Hepatocyte (in vitro differentiated cells): ENCODE results near the gene ABHD2. TPM values are rescaled to one million over a fixed set of nuclear protein-coding genes. Genes with fewer than 3 reads are reported as not detected.
"Not testable (repeated sequence)": the region's sequence is repeated elsewhere in the genome, so short reads cannot be mapped to it uniquely, and the experiment has no call there.

Experiments
- DNase-seq: peaks from one replicate; pipeline ENCODE4 v3.0.0-alpha.2; 2016; ENCODE audit warnings: low spot score
- H2AFZ ChIP-seq: fragments of 200-600 bp; sonication (generic); 2 replicates; pipeline ENCODE4 v1.6.0; 2016; ENCODE audit warnings: antibody characterized with exemption, mild to moderate bottlenecking
- H3K27ac ChIP-seq: fragments of 200-600 bp; sonication (generic); 2 replicates; pipeline ENCODE4 v1.5.1; 2016; ENCODE audit warnings: mild to moderate bottlenecking
- H3K27me3 ChIP-seq: fragments of 200-600 bp; sonication (generic); 2 replicates; pipeline ENCODE4 v1.6.1; 2016
- H3K36me3 ChIP-seq: fragments of 200-600 bp; sonication (generic); replicated peaks from 2 replicates; pipeline ENCODE4 v1.5.1; 2016; ENCODE audit warnings: low read depth; ENCODE audit not compliant: insufficient read depth
- H3K4me1 ChIP-seq: fragments of 200-600 bp; sonication (generic); 2 replicates; pipeline ENCODE4 v1.5.1; 2016; ENCODE audit warnings: mild to moderate bottlenecking, moderate library complexity; ENCODE audit not compliant: insufficient read depth
- H3K4me2 ChIP-seq: fragments of 200-600 bp; sonication (generic); 2 replicates; pipeline ENCODE4 v1.6.0; 2016
- H3K4me3 ChIP-seq: fragments of 200-600 bp; sonication (generic); 2 replicates; pipeline ENCODE4 v1.5.1; 2016; ENCODE audit warnings: mild to moderate bottlenecking
- H3K79me2 ChIP-seq: fragments of 200-600 bp; sonication (generic); 2 replicates; pipeline ENCODE4 v1.6.0; 2017; ENCODE audit warnings: mild to moderate bottlenecking
- H3K9me2 ChIP-seq: fragments of 200-600 bp; sonication (generic); replicated peaks from 2 replicates; pipeline ENCODE4 v1.6.0; 2017; ENCODE audit warnings: mild to moderate bottlenecking; ENCODE audit not compliant: insufficient read depth
- H3K9me3 ChIP-seq: fragments of 200-600 bp; sonication (generic); 2 replicates; pipeline ENCODE4 v1.5.1; 2016; ENCODE audit warnings: low read depth, mild to moderate bottlenecking
- H4K20me1 ChIP-seq: fragments of 200-600 bp; sonication (generic); 2 replicates; pipeline ENCODE4 v1.6.0; 2016; ENCODE audit warnings: mild to moderate bottlenecking; ENCODE audit not compliant: insufficient read depth, poor library complexity, severe bottlenecking
- CTCF ChIP-seq: fragments of 200-600 bp; sonication (generic); IDR thresholded peaks from 2 replicates; pipeline ENCODE4 v1.5.1; 2016; ENCODE audit warnings: antibody characterized with exemption, mild to moderate bottlenecking; ENCODE audit not compliant: poor library complexity
- EZH2 ChIP-seq: fragments of 200-600 bp; sonication (generic); IDR thresholded peaks from 2 replicates; pipeline ENCODE4 v1.6.1; 2016; ENCODE audit warnings: antibody characterized with exemption, mild to moderate bottlenecking, borderline replicate concordance
- EZH2phosphoT487 ChIP-seq: fragments of 200-600 bp; sonication (generic); IDR thresholded peaks from one replicate; pipeline ENCODE4 v1.6.1; 2018; ENCODE audit warnings: antibody characterized with exemption, mild to moderate bottlenecking, low read depth, moderate library complexity; ENCODE audit not compliant: unreplicated experiment, severe bottlenecking
- WGBS: methylation state at CpG from one replicate; pipeline ENCODE4 v1.1.6; 2016; ENCODE audit warnings: low lambda C conversion rate; ENCODE audit errors: missing lambda C conversion rate; 5-methylcytosine and 5-hydroxymethylcytosine counted together
- polyA plus RNA-seq: library from polyadenylated mRNA; unstranded; fragments of >200 nt; fragmentation: Nextera tagmentation; extraction: Ambion mirVana; gene quantifications from 2 replicates; pipeline ENCODE4 v1.2.1, GENCODE V29; 2016
- total RNA-seq: library from RNA; depleted of rRNA; stranded (reverse); fragments of >200 nt; gene quantifications from 2 replicates; pipeline ENCODE4 v1.2.3, GENCODE V29; 2014

The ABHD2 gene
- total and polyA plus RNA-seq, 2 experiments from 2014 or later: 11.7 to 59.7 TPM

DNA sequence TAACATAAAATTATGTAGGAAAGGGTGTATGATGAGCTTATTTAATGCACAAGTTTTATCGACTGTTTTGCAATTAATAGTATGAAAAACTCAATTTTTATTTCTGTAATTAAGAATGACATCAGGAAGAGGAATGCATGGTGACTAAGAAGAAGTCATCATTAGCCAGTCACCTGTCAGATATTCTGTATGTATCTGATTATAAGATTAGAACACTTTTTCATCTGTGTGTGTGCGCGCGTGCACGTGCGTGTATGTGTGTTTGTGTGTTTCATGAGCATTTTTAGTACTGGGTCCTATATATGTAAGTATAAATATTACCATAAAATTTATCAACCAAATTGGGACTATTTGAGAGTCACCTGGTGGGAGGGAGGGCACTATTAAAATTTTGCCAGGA, 5.0 kb upstream of the ABHD2 start:
- Histone ChIP-seq H3K27me3 (no peaks in the 10 kb centered on the region), H3K4me1 (peaks cover 12% of the 10 kb centered on the region), H3K27ac (no peak overlapping the region), H2AFZ (no peak overlapping the region), H3K79me2 (no peaks in the 10 kb centered on the region), H4K20me1 (no peaks in the 10 kb centered on the region), H3K9me2 (no peaks in the 10 kb centered on the region), H3K9me3 (no peaks in the 10 kb centered on the region), H3K36me3 (no peaks in the 10 kb centered on the region), H3K4me2 (no peak overlapping the region), H3K4me3 (no peak overlapping the region)
- DNase-seq: no peak
- whole genome bisulfite sequencing: 97% methylated on average over 6 of the region's 6 CpGs
- TF ChIP-seq CTCF: no peak
- no peak for TF ChIP-seq EZH2
- no peak for TF ChIP-seq EZH2phosphoT487

DNA sequence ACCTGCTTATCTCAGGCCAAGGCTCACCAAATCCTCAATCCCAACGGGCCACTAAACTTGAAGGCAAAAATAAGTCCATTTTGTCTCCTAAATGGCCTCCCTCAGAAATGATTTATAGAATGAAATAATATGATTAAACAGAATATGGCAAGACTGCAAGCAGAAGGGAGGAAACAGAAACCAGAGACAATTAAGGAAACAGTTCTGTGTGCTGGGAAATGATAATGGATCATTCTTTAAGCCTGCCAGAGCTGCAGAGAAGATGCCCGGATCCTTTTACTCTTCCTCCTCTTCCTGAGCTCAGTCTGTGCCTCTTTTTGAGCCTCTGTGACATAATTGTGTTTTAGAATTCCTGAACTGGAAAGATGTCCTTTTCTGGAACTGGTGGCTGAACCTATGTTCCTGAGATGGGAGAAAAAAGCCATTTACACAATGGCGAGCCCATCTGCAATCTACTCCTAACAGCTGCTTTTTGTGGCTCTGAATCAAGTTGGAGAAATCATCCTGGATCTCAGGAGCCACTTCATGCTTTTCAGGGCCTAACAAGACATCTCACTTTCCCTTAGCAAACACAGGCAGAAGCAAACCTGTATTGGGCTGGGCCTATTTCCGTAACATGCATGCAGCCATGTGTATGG, 2.8 kb upstream of the ABHD2 start:
- Histone ChIP-seq H3K27ac (no peak overlapping the region), H3K9me2 (no peaks in the 10 kb centered on the region), H3K27me3 (no peaks in the 10 kb centered on the region), H4K20me1 (no peaks in the 10 kb centered on the region), H3K79me2 (peaks cover 12% of the 10 kb centered on the region), H3K4me1 (peaks cover 14% of the 10 kb centered on the region), H3K36me3 (no peaks in the 10 kb centered on the region), H3K4me2 (no peak overlapping the region), H2AFZ (no peak overlapping the region), H3K4me3 (no peak overlapping the region), H3K9me3 (no peaks in the 10 kb centered on the region)
- 65% methylated on average over 4 of the region's 4 CpGs for WGBS
- DNase-seq: no peak
- no peak for TF ChIP-seq EZH2
- TF ChIP-seq EZH2phosphoT487: no peak
- no peak for TF ChIP-seq CTCF

DNA sequence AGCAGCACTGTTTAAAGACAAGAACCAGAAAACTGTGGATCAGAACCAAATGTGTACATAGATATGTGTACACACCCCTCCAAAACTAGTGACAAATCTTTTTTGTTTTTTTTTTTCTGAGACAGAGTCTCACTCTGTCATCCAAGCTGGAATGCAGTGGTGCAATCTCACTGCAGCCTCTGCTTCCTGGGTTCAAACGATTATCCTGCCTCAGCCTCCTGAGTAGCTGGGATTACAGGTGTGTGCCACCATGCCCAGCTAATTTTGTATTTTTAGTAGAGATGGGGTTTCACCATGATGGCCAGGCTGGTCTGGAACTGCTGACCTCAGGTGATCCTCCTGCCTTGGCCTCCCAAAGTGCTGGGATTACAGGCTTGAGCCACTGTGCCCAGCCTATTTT, 2.3 kb upstream of the ABHD2 start:
- Histone ChIP-seq H3K79me2 (peaks cover 15% of the 10 kb centered on the region), H3K4me1 (peaks cover 19% of the 10 kb centered on the region)
- H3K9me3 ChIP-seq, H3K27ac ChIP-seq, DNase-seq, H4K20me1 ChIP-seq, H3K4me3 ChIP-seq, H3K36me3 ChIP-seq, H3K4me2 ChIP-seq, H2AFZ ChIP-seq, H3K27me3 ChIP-seq, H3K9me2 ChIP-seq: not testable (repeated sequence)
- 64% methylated on average over 1 of the region's 1 CpG for WGBS

GRCh38 chr15:89086390-89086789, 1.9 kb upstream of the ABHD2 start:
- not testable (repeated sequence) for H3K27ac ChIP-seq, H3K9me3 ChIP-seq
- 97% methylated on average over 5 of the region's 5 CpGs for WGBS

More at GRCh38 chr15:89086390-89086789, 1.9 kb upstream of the ABHD2 start:
- not testable (repeated sequence) for H3K4me2 ChIP-seq, H3K27me3 ChIP-seq, H4K20me1 ChIP-seq, H3K36me3 ChIP-seq, H3K4me3 ChIP-seq, DNase-seq, H2AFZ ChIP-seq, H3K9me2 ChIP-seq
- peaks cover 24% of the 10 kb centered on the region for H3K4me1 ChIP-seq
- H3K79me2 ChIP-seq: peaks cover 20% of the 10 kb centered on the region
